Measurements from ENCODE around the gene GALNT2.

The GALNT2 gene

GRCh38 chr1:230219174-230220067 lies 152.4 kb downstream of the GALNT2 start (continued):
- TF ChIP-seq POU6F1 (CRISPR knock-in tag; IDR thresholded peaks at IDR 0.05; ENCODE audit: borderline replicate concordance, low read depth) (no peak), ZNF565 (CRISPR knock-in tag; conservative IDR thresholded peaks at IDR 0.05; ENCODE audit: low read depth) (no peak), ARNTL (CRISPR knock-in tag; IDR thresholded peaks at IDR 0.05; ENCODE audit: borderline replicate concordance, low read depth) (no peak)
- TF ChIP-seq, protein P1, sequence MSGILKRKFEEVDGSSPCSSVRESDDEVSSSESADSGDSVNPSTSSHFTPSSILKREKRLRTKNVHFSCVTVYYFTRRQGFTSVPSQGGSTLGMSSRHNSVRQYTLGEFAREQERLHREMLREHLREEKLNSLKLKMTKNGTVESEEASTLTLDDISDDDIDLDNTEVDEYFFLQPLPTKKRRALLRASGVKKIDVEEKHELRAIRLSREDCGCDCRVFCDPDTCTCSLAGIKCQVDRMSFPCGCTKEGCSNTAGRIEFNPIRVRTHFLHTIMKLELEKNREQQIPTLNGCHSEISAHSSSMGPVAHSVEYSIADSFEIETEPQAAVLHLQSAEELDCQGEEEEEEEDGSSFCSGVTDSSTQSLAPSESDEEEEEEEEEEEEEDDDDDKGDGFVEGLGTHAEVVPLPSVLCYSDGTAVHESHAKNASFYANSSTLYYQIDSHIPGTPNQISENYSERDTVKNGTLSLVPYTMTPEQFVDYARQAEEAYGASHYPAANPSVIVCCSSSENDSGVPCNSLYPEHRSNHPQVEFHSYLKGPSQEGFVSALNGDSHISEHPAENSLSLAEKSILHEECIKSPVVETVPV (CRISPR knock-in tag; IDR thresholded peaks at IDR 0.05) = no peak

GRCh38 chr1:230220478-230220877 lies 153.4 kb downstream of the GALNT2 start:
- TF ChIP-seq TOX (CRISPR knock-in tag; IDR thresholded peaks at IDR 0.05; ENCODE audit: borderline replicate concordance) (no peak), TSHZ2 (CRISPR knock-in tag; IDR thresholded peaks at IDR 0.05) (no peak), ZNF70 (CRISPR knock-in tag; IDR thresholded peaks at IDR 0.05) (no peak)
- ATAC-seq = no peak

- no peak for ATAC-seq
- TF ChIP-seq TOX (CRISPR knock-in tag; IDR thresholded peaks at IDR 0.05; ENCODE audit: borderline replicate concordance) (no peak), SNAI2 (CRISPR knock-in tag; IDR thresholded peaks at IDR 0.05) (no peak), TSHZ2 (CRISPR knock-in tag; IDR thresholded peaks at IDR 0.05) (no peak), RARB (CRISPR knock-in tag; IDR thresholded peaks at IDR 0.05) (no peak), ZNF70 (CRISPR knock-in tag; IDR thresholded peaks at IDR 0.05) (no peak), ISL1 (CRISPR knock-in tag; IDR thresholded peaks at IDR 0.05) (no peak)
Measured at GRCh38 chr1:230220907-230221306, 153.9 kb downstream of the GALNT2 start.

DNA sequence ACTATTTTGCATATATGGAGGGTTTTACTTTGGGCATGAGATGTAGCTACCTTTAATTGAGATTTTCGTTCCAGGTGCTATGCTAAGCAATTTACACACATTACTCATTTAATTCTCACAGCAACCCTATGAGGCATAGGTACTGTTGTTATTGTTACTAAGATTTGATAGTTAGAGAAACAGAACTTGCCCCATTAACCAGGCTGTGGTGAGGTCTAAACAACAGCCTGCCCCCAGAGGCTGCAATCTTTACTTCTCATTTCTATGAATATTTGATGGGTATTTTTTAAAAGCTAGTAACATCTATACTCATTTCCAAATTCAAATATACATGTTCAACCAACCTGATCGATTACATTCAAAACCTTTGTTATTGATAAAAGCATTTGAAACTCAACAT lies 155.6 kb downstream of the GALNT2 start:
- peak; percentile 48; the same call in 1 of the 3 replicates for ATAC-seq
- TF ChIP-seq TCF4 (CRISPR knock-in tag; IDR thresholded peaks at IDR 0.05; ENCODE audit: borderline replicate concordance) = no peak
- TF ChIP-seq, protein P1 (CRISPR knock-in tag; IDR thresholded peaks at IDR 0.05) = no peak
- no peak for TF ChIP-seq CSDC2 (CRISPR knock-in tag; IDR thresholded peaks at IDR 0.05)
- TF ChIP-seq GLIS3 (CRISPR knock-in tag; IDR thresholded peaks at IDR 0.05) = no peak
- TF ChIP-seq POU6F1 (CRISPR knock-in tag; IDR thresholded peaks at IDR 0.05; ENCODE audit: borderline replicate concordance, low read depth) = no peak
- TF ChIP-seq, protein P2, sequence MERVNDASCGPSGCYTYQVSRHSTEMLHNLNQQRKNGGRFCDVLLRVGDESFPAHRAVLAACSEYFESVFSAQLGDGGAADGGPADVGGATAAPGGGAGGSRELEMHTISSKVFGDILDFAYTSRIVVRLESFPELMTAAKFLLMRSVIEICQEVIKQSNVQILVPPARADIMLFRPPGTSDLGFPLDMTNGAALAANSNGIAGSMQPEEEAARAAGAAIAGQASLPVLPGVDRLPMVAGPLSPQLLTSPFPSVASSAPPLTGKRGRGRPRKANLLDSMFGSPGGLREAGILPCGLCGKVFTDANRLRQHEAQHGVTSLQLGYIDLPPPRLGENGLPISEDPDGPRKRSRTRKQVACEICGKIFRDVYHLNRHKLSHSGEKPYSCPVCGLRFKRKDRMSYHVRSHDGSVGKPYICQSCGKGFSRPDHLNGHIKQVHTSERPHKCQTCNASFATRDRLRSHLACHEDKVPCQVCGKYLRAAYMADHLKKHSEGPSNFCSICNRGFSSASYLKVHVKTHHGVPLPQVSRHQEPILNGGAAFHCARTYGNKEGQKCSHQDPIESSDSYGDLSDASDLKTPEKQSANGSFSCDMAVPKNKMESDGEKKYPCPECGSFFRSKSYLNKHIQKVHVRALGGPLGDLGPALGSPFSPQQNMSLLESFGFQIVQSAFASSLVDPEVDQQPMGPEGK (CRISPR knock-in tag; IDR thresholded peaks at IDR 0.05; ENCODE audit: borderline replicate concordance) = no peak
- no peak for TF ChIP-seq TSHZ2 (CRISPR knock-in tag; IDR thresholded peaks at IDR 0.05)
